Nephron progenitor cell (in vitro differentiated cells): ENCODE results near the gene PCDHGA1.
"Not testable (repeated sequence)": the region's sequence is repeated elsewhere in the genome, so short reads cannot be mapped to it uniquely, and the experiment has no call there.

Experiments used
- DNase-seq: peaks from one replicate; pipeline ENCODE4 v3.0.0; 2021
- H3K27ac Mint-ChIP-seq: 2 replicates; pipeline ENCODE4 v1.8.0; 2021; ENCODE audit warnings: mild to moderate bottlenecking, moderate library complexity, mixed read lengths
- H3K27me3 Mint-ChIP-seq: 2 replicates; pipeline ENCODE4 v1.8.0; 2021; ENCODE audit warnings: mild to moderate bottlenecking, low read depth, mixed read lengths; ENCODE audit not compliant: poor library complexity
- H3K36me3 Mint-ChIP-seq: 2 replicates; pipeline ENCODE4 v1.8.0; 2021; ENCODE audit warnings: low read depth, mixed read lengths
- H3K4me1 Mint-ChIP-seq: 2 replicates; pipeline ENCODE4 v1.8.0; 2021; ENCODE audit warnings: mixed read lengths
- H3K4me3 Mint-ChIP-seq: 2 replicates; pipeline ENCODE4 v1.8.0; 2021; ENCODE audit warnings: mild to moderate bottlenecking, moderate library complexity, mixed read lengths
- H3K9me3 Mint-ChIP-seq: 2 replicates; pipeline ENCODE4 v1.8.0; 2021; ENCODE audit warnings: mild to moderate bottlenecking, moderate library complexity, mixed read lengths
- TF ChIP-seq, protein P1 (sequence below): fragments of 200-600 bp; sonication (generic); IDR thresholded peaks from 2 replicates; pipeline ENCODE4 v1.5.0; 2021; ENCODE audit warnings: antibody characterized with exemption

The PCDHGA1 gene

DNA sequence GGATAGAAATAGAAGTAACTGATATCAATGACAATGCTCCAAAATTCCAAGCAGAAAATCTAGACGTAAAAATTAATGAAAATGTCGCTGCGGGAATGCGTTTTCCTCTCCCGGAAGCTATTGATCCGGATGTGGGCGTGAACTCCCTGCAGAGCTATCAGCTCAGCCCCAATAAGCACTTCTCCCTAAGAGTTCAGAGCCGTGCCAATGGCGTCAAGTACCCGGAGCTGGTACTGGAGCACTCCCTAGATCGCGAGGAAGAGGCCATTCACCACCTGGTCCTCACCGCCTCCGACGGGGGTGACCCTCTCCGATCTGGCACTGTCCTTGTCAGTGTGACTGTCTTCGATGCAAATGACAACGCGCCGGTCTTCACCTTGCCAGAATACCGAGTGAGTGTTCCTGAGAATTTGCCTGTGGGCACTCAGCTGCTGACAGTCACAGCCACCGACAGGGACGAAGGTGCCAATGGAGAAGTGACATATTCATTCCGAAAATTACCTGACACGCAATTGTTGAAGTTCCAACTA lies 83.3 kb downstream of the PCDHGA1 start:
- peaks cover 99% of the 10 kb centered on the region for H3K9me3 Mint-ChIP-seq
- H3K27ac Mint-ChIP-seq = peak overlapping the region; percentile 81
- TF ChIP-seq, protein P1, sequence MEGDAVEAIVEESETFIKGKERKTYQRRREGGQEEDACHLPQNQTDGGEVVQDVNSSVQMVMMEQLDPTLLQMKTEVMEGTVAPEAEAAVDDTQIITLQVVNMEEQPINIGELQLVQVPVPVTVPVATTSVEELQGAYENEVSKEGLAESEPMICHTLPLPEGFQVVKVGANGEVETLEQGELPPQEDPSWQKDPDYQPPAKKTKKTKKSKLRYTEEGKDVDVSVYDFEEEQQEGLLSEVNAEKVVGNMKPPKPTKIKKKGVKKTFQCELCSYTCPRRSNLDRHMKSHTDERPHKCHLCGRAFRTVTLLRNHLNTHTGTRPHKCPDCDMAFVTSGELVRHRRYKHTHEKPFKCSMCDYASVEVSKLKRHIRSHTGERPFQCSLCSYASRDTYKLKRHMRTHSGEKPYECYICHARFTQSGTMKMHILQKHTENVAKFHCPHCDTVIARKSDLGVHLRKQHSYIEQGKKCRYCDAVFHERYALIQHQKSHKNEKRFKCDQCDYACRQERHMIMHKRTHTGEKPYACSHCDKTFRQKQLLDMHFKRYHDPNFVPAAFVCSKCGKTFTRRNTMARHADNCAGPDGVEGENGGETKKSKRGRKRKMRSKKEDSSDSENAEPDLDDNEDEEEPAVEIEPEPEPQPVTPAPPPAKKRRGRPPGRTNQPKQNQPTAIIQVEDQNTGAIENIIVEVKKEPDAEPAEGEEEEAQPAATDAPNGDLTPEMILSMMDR = no peak
- peaks cover 23% of the 10 kb centered on the region for H3K4me1 Mint-ChIP-seq
- peaks cover 97% of the 10 kb centered on the region for H3K36me3 Mint-ChIP-seq
- peaks cover 30% of the 10 kb centered on the region for H3K27me3 Mint-ChIP-seq
- peak overlapping the region; percentile 88 for H3K4me3 Mint-ChIP-seq
- DNase-seq = no peak

DNA sequence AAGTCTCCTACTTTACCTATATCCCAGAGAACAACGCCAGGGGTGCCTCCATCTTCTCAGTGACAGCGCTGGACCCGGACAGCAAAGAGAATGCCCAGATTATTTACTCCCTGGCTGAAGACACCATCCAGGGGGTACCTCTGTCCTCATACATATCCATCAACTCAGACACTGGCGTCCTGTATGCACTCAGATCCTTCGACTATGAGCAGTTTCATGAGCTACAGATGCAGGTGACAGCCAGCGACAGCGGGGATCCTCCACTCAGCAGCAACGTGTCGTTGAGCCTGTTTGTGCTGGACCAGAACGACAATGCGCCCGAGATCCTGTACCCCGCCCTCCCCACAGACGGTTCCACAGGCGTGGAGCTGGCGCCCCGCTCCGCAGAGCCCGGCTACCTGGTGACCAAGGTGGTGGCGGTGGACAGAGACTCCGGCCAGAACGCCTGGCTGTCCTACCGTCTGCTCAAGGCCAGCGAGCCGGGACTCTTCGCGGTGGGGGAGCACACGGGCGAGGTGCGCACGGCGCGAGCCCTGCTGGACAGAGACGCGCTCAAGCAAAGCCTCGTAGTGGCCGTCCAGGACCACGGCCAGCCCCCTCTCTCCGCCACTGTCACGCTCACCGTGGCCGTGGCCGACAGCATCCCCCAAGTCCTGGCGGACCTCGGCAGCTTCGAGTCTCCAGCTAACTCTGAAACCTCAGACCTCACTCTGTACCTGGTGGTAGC lies 84.4 kb downstream of the PCDHGA1 start:
- peaks cover 99% of the 10 kb centered on the region for H3K9me3 Mint-ChIP-seq
- H3K27ac Mint-ChIP-seq, DNase-seq: not testable (repeated sequence)
- H3K36me3 Mint-ChIP-seq = peaks cover 97% of the 10 kb centered on the region
- H3K4me3 Mint-ChIP-seq = peak overlapping the region; percentile 39
- peaks cover 25% of the 10 kb centered on the region for H3K27me3 Mint-ChIP-seq
- peaks cover 17% of the 10 kb centered on the region for H3K4me1 Mint-ChIP-seq

DNA sequence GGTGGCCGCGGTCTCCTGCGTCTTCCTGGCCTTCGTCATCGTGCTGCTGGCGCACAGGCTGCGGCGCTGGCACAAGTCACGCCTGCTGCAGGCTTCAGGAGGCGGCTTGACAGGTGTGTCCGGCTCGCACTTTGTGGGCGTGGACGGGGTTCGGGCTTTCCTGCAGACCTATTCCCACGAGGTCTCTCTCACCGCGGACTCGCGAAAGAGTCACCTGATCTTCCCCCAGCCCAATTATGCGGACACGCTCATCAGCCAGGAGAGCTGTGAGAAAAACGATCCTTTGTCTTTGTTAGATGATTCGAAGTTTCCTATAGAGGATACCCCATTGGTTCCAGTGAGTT lies 84.9 kb downstream of the PCDHGA1 start:
- Mint-ChIP-seq H3K36me3 (peaks cover 97% of the 10 kb centered on the region), H3K4me1 (peaks cover 16% of the 10 kb centered on the region), H3K9me3 (peaks cover 99% of the 10 kb centered on the region), H3K4me3 (peak overlapping the region; percentile 25), H3K27me3 (peaks cover 25% of the 10 kb centered on the region)
- not testable (repeated sequence) for H3K27ac Mint-ChIP-seq, DNase-seq

DNA sequence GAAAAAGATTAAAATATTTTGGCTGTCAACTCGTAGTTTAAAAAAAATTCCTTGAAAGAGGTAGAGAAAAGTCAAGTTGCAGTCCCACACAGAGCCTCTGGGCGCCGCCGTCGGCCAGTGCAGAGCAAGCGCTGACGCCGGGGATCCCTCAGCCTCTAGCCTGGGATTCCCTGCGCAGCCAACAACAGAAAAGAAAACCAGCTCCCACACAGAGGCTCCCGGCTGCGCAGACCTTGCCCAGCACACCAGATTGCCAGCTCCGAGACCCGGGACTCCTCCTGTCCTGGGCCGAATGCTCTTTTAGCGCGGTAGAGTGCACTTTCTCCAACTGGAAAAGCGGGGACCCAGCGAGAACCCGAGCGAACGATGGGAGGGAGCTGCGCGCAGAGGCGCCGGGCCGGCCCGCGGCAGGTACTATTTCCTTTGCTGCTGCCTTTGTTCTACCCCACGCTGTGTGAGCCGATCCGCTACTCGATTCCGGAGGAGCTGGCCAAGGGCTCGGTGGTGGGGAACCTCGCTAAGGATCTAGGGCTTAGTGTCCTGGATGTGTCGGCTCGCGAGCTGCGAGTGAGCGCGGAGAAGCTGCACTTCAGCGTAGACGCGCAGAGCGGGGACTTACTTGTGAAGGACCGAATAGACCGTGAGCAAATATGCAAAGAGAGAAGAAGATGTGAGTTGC lies 87.3 kb downstream of the PCDHGA1 start, which contains the start of gene PCDHGB7:
Gene PCDHGB7 (plus strand): TSS at position 184 of the 679 bp plus-strand sequence. CDS start 183 bp downstream, at position 367.
- Mint-ChIP-seq H3K27ac (peak within 1 kb of the TSS; percentile 92), H3K36me3 (peaks cover 98% of the 10 kb centered on the region), H3K9me3 (peaks cover 99% of the 10 kb centered on the region), H3K4me3 (peak within 1 kb of the TSS; percentile 80), H3K4me1 (peaks cover 13% of the 10 kb centered on the region), H3K27me3 (peaks cover 30% of the 10 kb centered on the region)
- DNase-seq = peak; percentile 46
- TF ChIP-seq, protein P1 = peak; percentile 45

DNA sequence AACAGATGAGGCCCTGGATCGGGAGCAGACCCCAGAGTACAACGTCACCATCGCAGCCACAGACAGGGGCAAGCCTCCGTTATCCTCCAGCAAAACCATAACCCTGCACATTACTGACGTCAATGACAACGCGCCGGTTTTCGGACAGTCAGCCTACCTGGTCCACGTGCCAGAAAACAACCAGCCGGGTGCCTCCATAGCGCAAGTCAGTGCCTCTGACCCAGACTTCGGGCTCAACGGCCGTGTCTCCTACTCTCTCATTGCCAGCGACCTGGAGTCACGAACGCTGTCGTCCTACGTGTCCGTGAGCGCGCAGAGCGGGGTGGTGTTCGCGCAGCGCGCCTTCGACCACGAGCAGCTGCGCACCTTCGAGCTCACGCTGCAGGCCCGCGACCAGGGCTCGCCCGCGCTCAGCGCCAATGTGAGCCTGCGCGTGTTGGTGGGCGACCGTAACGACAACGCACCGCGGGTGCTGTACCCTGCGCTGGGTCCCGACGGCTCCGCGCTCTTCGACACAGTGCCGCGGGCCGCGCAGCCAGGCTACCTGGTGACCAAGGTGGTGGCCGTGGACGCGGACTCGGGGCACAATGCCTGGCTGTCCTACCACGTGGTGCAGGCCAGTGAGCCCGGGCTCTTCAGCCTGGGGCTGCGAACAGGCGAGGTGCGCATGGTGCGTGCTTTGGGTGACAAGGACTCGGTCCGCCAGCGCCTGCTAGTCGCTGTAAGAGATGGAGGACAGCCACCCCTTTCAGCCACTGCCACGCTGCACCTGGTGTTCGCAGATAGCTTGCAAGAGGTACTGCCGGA lies 89.0 kb downstream of the PCDHGA1 start:
- H3K27ac Mint-ChIP-seq = no peak overlapping the region
- DNase-seq = no peak
- peak overlapping the region; percentile 80 for H3K4me3 Mint-ChIP-seq
- peaks cover 97% of the 10 kb centered on the region for H3K36me3 Mint-ChIP-seq
- H3K9me3 Mint-ChIP-seq = peaks cover 97% of the 10 kb centered on the region
- peaks cover 5% of the 10 kb centered on the region for H3K4me1 Mint-ChIP-seq
- TF ChIP-seq, protein P1 = no peak
- H3K27me3 Mint-ChIP-seq = peaks cover 17% of the 10 kb centered on the region

DNA sequence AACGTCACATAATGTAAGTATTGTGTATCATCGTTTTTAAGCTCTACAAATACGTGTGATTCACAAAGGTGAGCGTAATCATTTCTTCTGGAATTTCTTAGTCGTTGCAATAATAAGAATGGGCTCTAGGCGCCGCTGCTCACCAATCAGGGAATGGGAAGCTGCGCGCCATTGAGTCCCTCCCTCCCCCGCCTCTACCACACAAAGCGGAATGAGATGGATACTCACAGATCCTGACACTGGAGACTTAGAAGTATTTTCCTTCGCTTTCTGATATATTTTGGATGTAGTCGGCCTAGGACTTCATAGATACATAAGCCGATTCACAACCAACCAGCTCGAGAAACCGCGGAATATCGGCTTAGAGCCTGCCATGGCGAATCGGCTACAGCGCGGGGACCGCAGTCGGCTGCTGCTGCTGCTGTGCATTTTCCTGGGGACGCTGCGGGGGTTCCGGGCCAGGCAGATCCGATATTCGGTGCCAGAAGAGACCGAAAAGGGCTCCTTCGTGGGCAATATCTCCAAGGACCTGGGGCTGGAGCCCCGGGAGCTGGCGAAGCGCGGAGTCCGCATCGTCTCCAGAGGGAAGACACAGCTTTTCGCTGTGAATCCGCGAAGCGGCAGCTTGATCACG lies 90.7 kb downstream of the PCDHGA1 start, which contains the start of gene PCDHGA11:
Gene PCDHGA11 (plus strand): TSS at position 197 of the 634 bp plus-strand sequence. CDS start 177 bp downstream, at position 374.
- H3K27ac Mint-ChIP-seq = no peak within 1 kb of the TSS
- H3K9me3 Mint-ChIP-seq = peaks cover 97% of the 10 kb centered on the region
- peak within 1 kb of the TSS; percentile 32 for H3K4me3 Mint-ChIP-seq
- H3K27me3 Mint-ChIP-seq = peaks cover 14% of the 10 kb centered on the region
- no peak for DNase-seq
- peaks cover 98% of the 10 kb centered on the region for H3K36me3 Mint-ChIP-seq
- peaks cover 5% of the 10 kb centered on the region for H3K4me1 Mint-ChIP-seq
- TF ChIP-seq, protein P1 = no peak
